ENCODE measurements around the gene PRDM1. TPM values are rescaled to one million over a fixed set of nuclear protein-coding genes. Genes with fewer than 3 reads are reported as not detected.

The PRDM1 gene
- total and polyA plus RNA-seq, 10 donors = 2.2 to 63.7 (median 42.3) TPM

DNA sequence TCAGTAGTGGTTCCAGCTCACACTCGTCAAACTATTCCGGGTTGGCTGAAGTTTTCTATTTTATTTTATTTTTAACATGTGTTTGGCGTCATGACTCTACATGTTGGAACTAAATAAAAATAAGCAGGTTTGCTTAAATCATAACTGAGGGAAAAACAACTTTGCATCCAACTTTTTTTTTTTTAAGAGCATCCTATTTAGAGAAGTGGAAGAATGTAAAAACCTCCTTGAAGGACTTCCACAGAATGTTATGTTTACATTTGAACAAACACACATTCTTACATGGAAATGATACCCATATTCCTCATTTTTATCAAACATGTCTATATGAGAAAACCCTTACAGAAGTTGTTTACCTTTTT lies 659 bp downstream of the PRDM1 start:
- Histone ChIP-seq H3K27me3 (replicated peaks in 1 of 7) (peaks cover 0 to 31% (median 0%) of the 10 kb centered on the region in 7 donors), H3K4me3 (peak overlapping the region; percentile 34 to 74 (median 46)), H3K9me3 (no peaks in the 10 kb centered on the region), H3K4me1 (peaks cover 22 to 87% (median 75%) of the 10 kb centered on the region in 6 donors), H3K36me3 (peaks cover 0 to 14% (median 0%) of the 10 kb centered on the region in 6 donors), H3K27ac (peak overlapping the region; percentile 55 to 90 (median 80))
- DNase-seq = no peak
- WGBS, 5 donors = 3 to 10% (median 8%) methylated on average over 3 of the region's 3 CpGs
- TF ChIP-seq POLR2AphosphoS5 (IDR thresholded peaks at IDR 0.05) (no peak), POLR2A (IDR thresholded peaks at IDR 0.05) (no peak)
- TF ChIP-seq, protein P1, sequence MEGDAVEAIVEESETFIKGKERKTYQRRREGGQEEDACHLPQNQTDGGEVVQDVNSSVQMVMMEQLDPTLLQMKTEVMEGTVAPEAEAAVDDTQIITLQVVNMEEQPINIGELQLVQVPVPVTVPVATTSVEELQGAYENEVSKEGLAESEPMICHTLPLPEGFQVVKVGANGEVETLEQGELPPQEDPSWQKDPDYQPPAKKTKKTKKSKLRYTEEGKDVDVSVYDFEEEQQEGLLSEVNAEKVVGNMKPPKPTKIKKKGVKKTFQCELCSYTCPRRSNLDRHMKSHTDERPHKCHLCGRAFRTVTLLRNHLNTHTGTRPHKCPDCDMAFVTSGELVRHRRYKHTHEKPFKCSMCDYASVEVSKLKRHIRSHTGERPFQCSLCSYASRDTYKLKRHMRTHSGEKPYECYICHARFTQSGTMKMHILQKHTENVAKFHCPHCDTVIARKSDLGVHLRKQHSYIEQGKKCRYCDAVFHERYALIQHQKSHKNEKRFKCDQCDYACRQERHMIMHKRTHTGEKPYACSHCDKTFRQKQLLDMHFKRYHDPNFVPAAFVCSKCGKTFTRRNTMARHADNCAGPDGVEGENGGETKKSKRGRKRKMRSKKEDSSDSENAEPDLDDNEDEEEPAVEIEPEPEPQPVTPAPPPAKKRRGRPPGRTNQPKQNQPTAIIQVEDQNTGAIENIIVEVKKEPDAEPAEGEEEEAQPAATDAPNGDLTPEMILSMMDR (IDR thresholded peaks at IDR 0.05 in 8 of 11, conservative IDR thresholded peaks at IDR 0.05 in 3 of 11) = no peak
- intact Hi-C loops (cut with DNase I; ENCODE audit: low total_unique reads) = loop anchor here (10.0 kb wide), 1 partner anchor 92 kb away; no protein-coding TSS in a partner anchor

DNA sequence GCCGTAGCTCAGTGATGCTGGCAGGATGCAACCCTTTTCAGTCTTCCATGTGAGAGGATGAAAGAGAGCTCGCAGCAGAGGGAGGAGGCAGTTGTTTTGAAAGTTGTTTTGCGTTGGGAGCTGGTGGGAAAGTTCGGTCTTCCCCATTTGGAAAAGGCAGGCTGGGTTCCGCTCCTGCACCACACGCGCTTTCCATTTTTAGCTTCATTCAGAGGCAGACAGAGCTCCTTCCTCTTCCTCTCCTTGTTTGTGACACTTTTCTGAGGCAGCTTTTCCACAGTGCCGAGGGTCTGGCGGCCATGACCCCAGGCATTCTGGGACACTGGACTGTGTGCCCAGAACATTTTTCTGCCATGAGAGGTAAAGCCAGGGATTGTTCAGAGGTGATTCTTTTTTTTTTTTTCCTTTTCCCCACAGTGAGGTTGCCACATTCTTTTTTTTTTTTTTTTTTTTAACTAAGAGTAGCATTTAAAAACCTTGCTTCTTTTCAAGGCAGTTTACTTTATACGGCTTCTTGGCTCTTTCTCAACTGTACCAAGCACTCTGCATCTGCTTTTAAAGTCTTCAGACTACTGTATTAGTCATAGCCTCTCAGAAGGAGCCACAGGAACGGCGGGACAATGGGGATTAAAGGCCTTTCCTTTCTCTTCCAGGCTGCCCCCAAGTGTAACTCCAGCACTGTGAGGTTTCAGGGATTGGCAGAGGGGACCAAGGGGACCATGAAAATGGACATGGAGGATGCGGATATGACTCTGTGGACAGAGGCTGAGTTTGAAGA lies 1.6 kb downstream of the PRDM1 start:
- Histone ChIP-seq H3K9me3 (no peaks in the 10 kb centered on the region), H3K4me3 (peak overlapping the region; percentile 34 to 74 (median 46)), H3K27me3 (replicated peaks in 1 of 7) (peaks cover 0 to 31% (median 0%) of the 10 kb centered on the region in 7 donors), H3K36me3 (peaks cover 0 to 14% (median 0%) of the 10 kb centered on the region in 6 donors), H3K4me1 (peaks cover 22 to 97% (median 76%) of the 10 kb centered on the region in 6 donors), H3K27ac (peak overlapping the region in 7 of 8 donors; percentile 6 to 90 (median 81))
- intact Hi-C loops (cut with DNase I; ENCODE audit: low total_unique reads) = loop anchor here (10.0 kb wide), 1 partner anchor 93 kb away; no protein-coding TSS in a partner anchor
- no peak for DNase-seq
- no peak for TF ChIP-seq POLR2A (IDR thresholded peaks at IDR 0.05)
- TF ChIP-seq, protein P1 (IDR thresholded peaks at IDR 0.05 in 8 of 11, conservative IDR thresholded peaks at IDR 0.05 in 3 of 11) = no peak
- TF ChIP-seq POLR2AphosphoS5 (IDR thresholded peaks at IDR 0.05) = peak in 1 of 3 donors; percentile 26
- 24 to 33% (median 28%) methylated on average over 13 of the region's 13 CpGs for whole genome bisulfite sequencing, 5 donors

DNA sequence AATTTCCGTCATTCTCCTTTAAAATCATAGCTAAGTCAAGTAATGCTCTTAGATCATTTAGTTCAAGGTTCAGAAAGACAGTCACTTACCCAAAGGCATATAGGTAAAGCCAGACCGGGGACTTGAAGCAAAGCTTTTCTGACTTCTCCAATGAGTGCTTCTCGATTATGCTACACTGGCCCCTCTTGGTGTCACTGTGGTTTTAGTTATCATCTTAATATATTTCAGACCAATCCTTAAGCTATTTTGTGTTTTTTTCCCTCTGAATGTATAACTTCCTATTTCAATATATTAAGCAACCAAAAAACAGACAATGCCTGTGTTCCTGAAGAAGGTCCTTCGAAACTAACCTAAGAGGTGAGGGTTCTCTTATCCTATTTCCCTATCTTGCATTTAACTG lies 3.9 kb downstream of the PRDM1 start:
- peaks cover 14 to 100% (median 75%) of the 10 kb centered on the region in 6 donors for H3K4me1 ChIP-seq
- no peak for DNase-seq
- H3K4me3 ChIP-seq = peak overlapping the region in 5 of 8 donors; percentile 1 to 74 (median 45)
- intact Hi-C loops (cut with DNase I; ENCODE audit: low total_unique reads) = no loop called here
- peaks cover 0 to 31% (median 0%) of the 10 kb centered on the region in 7 donors for H3K27me3 ChIP-seq (replicated peaks in 1 of 7)
- H3K9me3 ChIP-seq = no peaks in the 10 kb centered on the region
- 41 to 55% (median 45%) methylated on average over 4 of the region's 4 CpGs for WGBS, 5 donors
- H3K27ac ChIP-seq = peak overlapping the region in 4 of 8 donors; percentile 81 to 90 (median 87)
- peaks cover 0 to 14% (median 0%) of the 10 kb centered on the region in 6 donors for H3K36me3 ChIP-seq
- TF ChIP-seq POLR2A (IDR thresholded peaks at IDR 0.05) (no peak), POLR2AphosphoS5 (IDR thresholded peaks at IDR 0.05) (no peak)
- TF ChIP-seq, protein P1 (IDR thresholded peaks at IDR 0.05 in 8 of 11, conservative IDR thresholded peaks at IDR 0.05 in 3 of 11) = peak in 2 of 11 experiments; percentile 29 to 32

DNA sequence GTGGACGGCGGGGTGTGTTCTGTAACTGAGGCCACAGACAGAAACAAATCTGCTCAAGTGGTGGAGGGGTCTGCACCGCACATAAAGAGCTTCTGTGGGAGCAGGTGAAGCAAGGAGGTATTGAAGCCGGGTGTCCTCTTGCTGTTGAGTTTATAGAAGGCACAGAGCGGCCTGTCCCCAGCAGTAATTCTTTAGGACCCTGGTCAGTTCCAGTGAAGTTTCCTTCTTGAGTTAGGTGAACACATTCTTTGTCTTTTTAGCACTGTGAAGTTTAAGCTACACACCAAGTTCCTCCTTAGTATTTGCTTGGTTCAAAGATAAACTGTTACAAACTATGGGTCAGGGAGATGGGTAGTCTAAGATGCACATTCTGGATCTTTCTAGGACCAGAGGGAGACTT lies 6.1 kb downstream of the PRDM1 start:
- Histone ChIP-seq H3K4me3 (peak overlapping the region in 1 of 8 donors; percentile 74), H3K4me1 (peaks cover 14 to 100% (median 65%) of the 10 kb centered on the region in 6 donors), H3K27me3 (replicated peaks in 1 of 7) (peaks cover 0 to 17% (median 0%) of the 10 kb centered on the region in 7 donors), H3K27ac (peak overlapping the region in 4 of 8 donors; percentile 3 to 96 (median 78)), H3K36me3 (peaks cover 0 to 25% (median 0%) of the 10 kb centered on the region in 6 donors), H3K9me3 (no peaks in the 10 kb centered on the region)
- no peak for DNase-seq
- intact Hi-C loops (cut with DNase I; ENCODE audit: low total_unique reads) = no loop called here
- TF ChIP-seq POLR2A (IDR thresholded peaks at IDR 0.05) = no peak
- TF ChIP-seq POLR2AphosphoS5 (IDR thresholded peaks at IDR 0.05) = no peak
- TF ChIP-seq, protein P1 (IDR thresholded peaks at IDR 0.05 in 8 of 11, conservative IDR thresholded peaks at IDR 0.05 in 3 of 11) = no peak
- 90 to 98% (median 92%) methylated on average over 5 of the region's 5 CpGs for WGBS, 5 donors
